Endodermal cell (in vitro differentiated cells): ENCODE data around the gene FAT1. TPM values are rescaled to one million over a fixed set of nuclear protein-coding genes. Genes with fewer than 3 reads are reported as not detected.

Experiments
- DNase-seq: peaks from one replicate; pipeline ENCODE4 v3.0.0-alpha.2; 2017
- H3K27ac ChIP-seq: 2 replicates; pipeline ENCODE4 v1.5.1; 2013; ENCODE audit warnings: mild to moderate bottlenecking, low read depth, low read length, moderate library complexity
- H3K27me3 ChIP-seq: 2 replicates; pipeline ENCODE4 v1.6.1; 2013; ENCODE audit warnings: mild to moderate bottlenecking, low read length, moderate library complexity; ENCODE audit not compliant: insufficient read depth, control insufficient read depth, poor library complexity, severe bottlenecking
- H3K36me3 ChIP-seq: 2 replicates; pipeline ENCODE4 v1.7.0; 2013; ENCODE audit warnings: mild to moderate bottlenecking, low read length, moderate library complexity; ENCODE audit not compliant: control insufficient read depth, insufficient read depth
- H3K4me1 ChIP-seq: one replicate; pipeline ENCODE4 v1.7.0; 2013; ENCODE audit warnings: low read length; ENCODE audit not compliant: control insufficient read depth, insufficient read depth
- H3K4me3 ChIP-seq: 2 replicates; pipeline ENCODE4 v1.5.1; 2013; ENCODE audit warnings: mild to moderate bottlenecking, low read length, moderate library complexity
- H3K9ac ChIP-seq: 2 replicates; pipeline ENCODE4 v1.6.1; 2013; ENCODE audit warnings: mild to moderate bottlenecking, low read length, moderate library complexity; ENCODE audit not compliant: poor library complexity, severe bottlenecking; ENCODE audit errors: extremely low read depth
- H3K9me3 ChIP-seq: 2 replicates; pipeline ENCODE4 v1.6.1; 2013; ENCODE audit warnings: mild to moderate bottlenecking, low read length, moderate library complexity; ENCODE audit not compliant: control insufficient read depth
- H3K27ac Mint-ChIP-seq: 2 replicates; pipeline ENCODE4 v1.8.0; 2020; ENCODE audit warnings: mixed read lengths
- H3K27me3 Mint-ChIP-seq: 2 replicates; pipeline ENCODE4 v1.8.0; 2021; ENCODE audit warnings: mild to moderate bottlenecking, mixed read lengths; ENCODE audit not compliant: insufficient read depth
- H3K36me3 Mint-ChIP-seq: 2 replicates; pipeline ENCODE4 v1.8.0; 2020; ENCODE audit warnings: low read depth, mixed read lengths
- H3K4me1 Mint-ChIP-seq: 2 replicates; pipeline ENCODE4 v1.8.0; 2020; ENCODE audit warnings: mixed read lengths
- H3K4me3 Mint-ChIP-seq: 2 replicates; pipeline ENCODE4 v1.8.0; 2020; ENCODE audit warnings: mild to moderate bottlenecking, moderate library complexity, mixed read lengths
- H3K9me3 Mint-ChIP-seq: 2 replicates; pipeline ENCODE4 v1.8.0; 2020; ENCODE audit warnings: mild to moderate bottlenecking, mixed read lengths
- WGBS, 2 experiments: methylation state at CpG; one replicate each; pipeline versions ENCODE4 v1.1.5 to v1.1.7; 2013; ENCODE audit warnings: missing lambda C conversion rate in 2 of 2, mixed read lengths in 1 of 2; ENCODE audit not compliant: insufficient coverage in 1 of 2, insufficient read length in 1 of 2; 5-methylcytosine and 5-hydroxymethylcytosine counted together
- total RNA-seq, 2 donors: library from RNA; stranded (reverse); fragmentation: NEBNext Ultra II Directional in 1 of 2; extraction: Animal tissue kit (Norgen Biotek cat#: 25700) in 1 of 2; gene quantifications; 2 replicates in 1 of 2; 3 replicates in 1 of 2; pipeline ENCODE4 v1.2.1, GENCODE V29; 2021
- TF ChIP-seq, protein P1 (sequence below): fragments of 200-600 bp; sonication (generic); conservative IDR thresholded peaks from 2 replicates; pipeline ENCODE4 v1.5.0; 2021; ENCODE audit warnings: antibody characterized with exemption, mild to moderate bottlenecking

Gene FAT1
- total RNA-seq, 2 donors from 2014 or later = 66.6 to 77.8 TPM

DNA sequence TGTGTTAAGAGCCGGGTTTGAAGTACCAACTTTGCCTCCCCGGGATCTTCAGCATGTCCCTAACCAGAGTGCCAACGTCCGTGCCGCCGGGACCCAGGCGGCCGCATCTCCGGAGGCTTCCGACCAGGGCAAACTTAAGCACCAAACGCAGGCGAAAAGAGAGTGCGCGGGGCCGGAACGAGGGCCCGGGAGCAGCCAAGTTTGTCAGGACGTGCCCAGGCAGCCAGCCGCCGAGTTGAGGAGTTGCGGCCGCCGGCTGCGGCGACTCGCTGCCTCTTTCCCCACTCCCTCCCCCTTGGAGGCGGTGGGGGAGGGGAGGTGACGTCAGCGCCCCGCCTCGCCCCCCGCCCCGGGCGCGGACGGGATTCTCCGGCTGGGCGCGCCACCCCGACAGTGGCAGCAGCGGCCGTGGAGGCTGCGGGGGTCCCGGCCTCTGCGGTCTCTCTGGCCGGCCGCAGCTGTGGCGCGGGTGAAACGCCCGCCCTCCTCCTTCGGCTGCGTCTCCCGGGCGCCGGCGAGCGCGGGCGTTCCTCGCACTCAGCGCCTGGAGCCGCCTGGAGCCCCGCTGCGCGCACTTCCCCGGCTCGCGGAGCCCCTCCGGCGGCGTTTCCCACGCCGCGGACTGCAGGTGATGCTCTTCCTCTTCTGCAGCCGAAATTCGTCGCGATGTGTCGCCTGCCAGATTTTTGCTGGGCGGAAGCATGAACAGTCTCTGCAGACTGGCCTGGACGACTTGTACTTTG, 2.9 kb upstream of the FAT1 start:
- H3K36me3 Mint-ChIP-seq = no peaks in the 10 kb centered on the region
- peak overlapping the region; percentile 97 for H3K4me3 ChIP-seq
- no peaks in the 10 kb centered on the region for H3K9me3 Mint-ChIP-seq

GRCh38 chr4:186725469-186726425, 2.1 kb upstream of the FAT1 start:
- Histone ChIP-seq H3K4me1 (peaks cover 6% of the 10 kb centered on the region), H3K27ac (peak overlapping the region; percentile 69), H3K4me3 (peak overlapping the region; percentile 97), H3K9ac (peak overlapping the region; percentile 82), H3K9me3 (no peaks in the 10 kb centered on the region), H3K36me3 (no peaks in the 10 kb centered on the region), H3K27me3 (no peaks in the 10 kb centered on the region)
- peaks cover 46% of the 10 kb centered on the region for H3K27me3 Mint-ChIP-seq
- H3K27ac Mint-ChIP-seq = peak overlapping the region; percentile 82
- TF ChIP-seq, protein P1, sequence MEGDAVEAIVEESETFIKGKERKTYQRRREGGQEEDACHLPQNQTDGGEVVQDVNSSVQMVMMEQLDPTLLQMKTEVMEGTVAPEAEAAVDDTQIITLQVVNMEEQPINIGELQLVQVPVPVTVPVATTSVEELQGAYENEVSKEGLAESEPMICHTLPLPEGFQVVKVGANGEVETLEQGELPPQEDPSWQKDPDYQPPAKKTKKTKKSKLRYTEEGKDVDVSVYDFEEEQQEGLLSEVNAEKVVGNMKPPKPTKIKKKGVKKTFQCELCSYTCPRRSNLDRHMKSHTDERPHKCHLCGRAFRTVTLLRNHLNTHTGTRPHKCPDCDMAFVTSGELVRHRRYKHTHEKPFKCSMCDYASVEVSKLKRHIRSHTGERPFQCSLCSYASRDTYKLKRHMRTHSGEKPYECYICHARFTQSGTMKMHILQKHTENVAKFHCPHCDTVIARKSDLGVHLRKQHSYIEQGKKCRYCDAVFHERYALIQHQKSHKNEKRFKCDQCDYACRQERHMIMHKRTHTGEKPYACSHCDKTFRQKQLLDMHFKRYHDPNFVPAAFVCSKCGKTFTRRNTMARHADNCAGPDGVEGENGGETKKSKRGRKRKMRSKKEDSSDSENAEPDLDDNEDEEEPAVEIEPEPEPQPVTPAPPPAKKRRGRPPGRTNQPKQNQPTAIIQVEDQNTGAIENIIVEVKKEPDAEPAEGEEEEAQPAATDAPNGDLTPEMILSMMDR = peak; percentile 80
- no peaks in the 10 kb centered on the region for H3K9me3 Mint-ChIP-seq
- peaks cover 19% of the 10 kb centered on the region for H3K4me1 Mint-ChIP-seq
- WGBS, 2 experiments = 0 to 1% methylated on average over 24 to 53 of the region's 54 CpGs
- no peaks in the 10 kb centered on the region for H3K36me3 Mint-ChIP-seq
- H3K4me3 Mint-ChIP-seq = peak overlapping the region; percentile 88
- DNase-seq = peak; percentile 88

More for the DNA sequence above, 2.9 kb upstream of the FAT1 start:
- Histone ChIP-seq H3K27ac (peak overlapping the region; percentile 69), H3K9ac (peak overlapping the region; percentile 82), H3K9me3 (no peaks in the 10 kb centered on the region), H3K4me1 (peaks cover 6% of the 10 kb centered on the region), H3K27me3 (no peaks in the 10 kb centered on the region), H3K36me3 (no peaks in the 10 kb centered on the region)
- Mint-ChIP-seq H3K4me3 (peak overlapping the region; percentile 88), H3K27ac (peak overlapping the region; percentile 85), H3K4me1 (peaks cover 19% of the 10 kb centered on the region), H3K27me3 (peaks cover 42% of the 10 kb centered on the region)
- TF ChIP-seq, protein P1 = no peak
- 0% methylated on average over 7 to 82 of the region's 82 CpGs for WGBS, 2 experiments
- peak; percentile 92 for DNase-seq

GRCh38 chr4:186724864-186725468, 1.3 kb upstream of the FAT1 start:
- Mint-ChIP-seq H3K27ac (peak overlapping the region; percentile 61), H3K36me3 (no peaks in the 10 kb centered on the region), H3K4me1 (peaks cover 19% of the 10 kb centered on the region), H3K4me3 (peak overlapping the region; percentile 88), H3K27me3 (peaks cover 38% of the 10 kb centered on the region), H3K9me3 (no peaks in the 10 kb centered on the region)
- no peaks in the 10 kb centered on the region for H3K27me3 ChIP-seq
- TF ChIP-seq, protein P1 = no peak
- 0 to 1% methylated on average over 7 to 19 of the region's 19 CpGs for WGBS, 2 experiments
- peak overlapping the region; percentile 81 for H3K27ac ChIP-seq
- no peaks in the 10 kb centered on the region for H3K36me3 ChIP-seq
- H3K9ac ChIP-seq = peak overlapping the region; percentile 70
- H3K4me3 ChIP-seq = peak overlapping the region; percentile 97
- peak; percentile 69 for DNase-seq
- H3K4me1 ChIP-seq = peaks cover 6% of the 10 kb centered on the region
- peaks cover 5% of the 10 kb centered on the region for H3K9me3 ChIP-seq
